Measurements from ENCODE around the gene SLC25A20.
"Not testable (repeated sequence)": the region's sequence is repeated elsewhere in the genome, so short reads cannot be mapped to it uniquely, and the experiment has no call there.

SLC25A20 gene

DNA sequence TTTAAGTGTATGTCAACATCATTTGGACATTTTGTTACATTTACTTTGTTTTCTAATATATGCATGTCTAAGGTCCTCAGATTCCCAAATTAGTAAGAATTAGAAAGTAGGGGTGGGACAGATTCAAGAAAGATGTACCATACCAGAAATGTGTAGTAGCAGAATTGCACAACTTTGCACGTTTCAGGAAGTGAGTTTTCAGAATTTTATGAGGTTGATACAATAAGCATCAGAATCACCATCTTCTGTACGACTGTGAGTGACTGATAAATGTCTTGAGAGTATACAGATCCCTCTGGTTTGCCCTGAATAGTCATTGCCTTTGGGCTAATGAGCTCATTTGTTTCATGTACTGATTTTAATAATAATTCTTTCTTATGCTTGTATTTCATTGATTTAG, 29.2 kb upstream of the SLC25A20 start:
- Histone ChIP-seq H3K9ac (ENCODE audit: low read length) (no peak overlapping the region), H3K36me3 (ENCODE audit: insufficient read depth, low read length) (peaks cover 24% of the 10 kb centered on the region), H3K9me3 (ENCODE audit: low read length) (no peaks in the 10 kb centered on the region), H3K27me3 (ENCODE audit: control insufficient read depth in 1 of 2, insufficient read depth in 2 of 2, low read length in 2 of 2) (no peaks in the 10 kb centered on the region), H3K27ac (ENCODE audit: low read depth, low read length) (no peak overlapping the region), H3K4me3 (ENCODE audit: low read depth in 1 of 2, low read length in 2 of 2) (no peak overlapping the region), H3K4me1 (ENCODE audit: insufficient read depth, low read length) (peaks cover 44% of the 10 kb centered on the region)

DNA sequence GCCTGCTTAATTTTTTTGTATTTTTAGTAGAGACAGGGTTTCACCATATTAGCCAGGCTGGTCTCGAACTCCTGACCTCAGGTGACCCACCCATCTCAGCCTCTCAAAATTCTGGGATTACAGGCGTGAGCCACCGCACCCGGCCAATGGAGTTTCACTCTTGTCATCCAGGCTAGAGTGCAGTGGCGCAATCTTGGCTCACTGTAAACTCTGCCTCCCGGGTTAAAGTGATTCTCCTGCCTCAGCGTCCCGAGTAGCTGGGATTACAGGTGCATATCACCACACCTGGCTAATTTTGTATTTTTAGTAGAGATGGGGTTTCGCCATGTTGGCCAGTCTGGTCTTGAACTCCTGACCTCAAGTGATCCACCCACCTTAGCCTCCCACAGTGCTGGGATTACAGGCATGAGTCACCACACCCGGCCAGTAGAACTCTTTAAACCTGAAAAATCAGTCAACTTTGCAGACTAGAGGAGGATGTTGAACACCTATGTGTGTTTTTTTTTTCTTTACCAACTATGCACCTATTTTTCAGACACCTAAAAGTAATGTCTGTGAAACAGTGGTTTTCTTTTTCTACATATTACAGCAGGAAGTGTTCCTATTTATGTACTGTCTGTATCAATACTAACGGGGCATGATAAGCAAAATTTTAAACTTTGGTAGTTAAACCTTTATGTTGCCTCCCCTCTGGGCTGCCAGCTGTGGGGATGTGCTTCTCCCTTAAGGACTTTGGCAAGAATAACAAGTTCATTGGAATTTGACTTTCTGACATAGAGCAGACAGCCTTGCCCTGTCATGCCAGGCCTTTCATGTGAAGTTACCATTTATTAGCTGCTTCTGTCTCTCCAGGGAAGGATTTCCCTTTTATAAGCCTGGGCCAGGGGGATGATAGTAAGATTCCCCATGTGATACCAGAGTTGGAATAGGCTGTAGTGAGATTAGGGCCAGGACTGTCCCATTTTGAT, 28.0 kb upstream of the SLC25A20 start:
- H3K36me3 ChIP-seq (ENCODE audit: insufficient read depth, low read length) = peaks cover 27% of the 10 kb centered on the region

DNA sequence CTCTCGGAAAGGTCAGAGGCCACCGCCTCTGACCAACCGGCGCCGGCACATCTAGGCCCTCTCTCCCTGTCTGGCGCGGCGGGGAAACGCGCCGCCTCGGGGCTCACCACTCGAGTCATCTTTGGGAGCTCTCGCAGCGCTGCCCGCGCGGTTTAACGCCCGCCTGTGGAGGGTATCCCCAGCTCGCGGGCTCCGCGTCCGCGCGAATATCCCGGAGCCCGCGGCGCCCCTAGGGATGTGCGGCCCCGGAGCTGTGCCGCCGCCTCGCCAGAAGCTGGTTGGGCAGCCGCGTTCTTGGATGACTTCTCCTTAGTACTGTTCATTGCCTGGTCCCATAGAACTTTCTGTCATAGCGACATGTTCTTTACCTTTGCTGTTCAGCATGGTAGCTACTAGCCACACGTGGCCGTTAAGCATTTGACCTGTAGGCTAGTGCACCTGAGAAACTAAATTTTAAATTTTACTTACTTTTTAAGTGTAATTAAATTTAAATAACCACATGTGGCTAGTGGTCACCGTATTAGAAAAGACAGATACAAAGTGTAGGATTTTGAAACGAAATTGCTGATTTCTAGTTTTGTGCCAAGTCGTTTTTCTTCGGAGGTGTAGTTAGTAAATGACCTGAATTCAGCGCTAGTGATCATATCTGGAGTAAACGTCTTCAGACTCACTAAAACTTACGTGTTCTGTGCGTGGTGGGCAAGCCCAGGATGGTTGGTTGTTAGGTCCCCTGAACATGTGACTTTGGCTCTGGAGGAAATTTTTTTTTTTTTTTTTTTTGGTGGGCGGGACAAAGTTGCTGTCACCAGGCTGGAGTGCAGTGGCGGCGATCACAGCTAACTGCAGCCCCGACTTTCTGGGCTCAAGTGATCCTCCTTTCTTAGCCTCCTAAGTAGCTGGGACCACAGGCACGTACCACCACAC, 20.8 kb upstream of the SLC25A20 start:
- Histone ChIP-seq H3K4me3 (ENCODE audit: low read depth in 1 of 2, low read length in 2 of 2) (peak overlapping the region; percentile 70 to 88), H3K36me3 (ENCODE audit: insufficient read depth, low read length) (peaks cover 6% of the 10 kb centered on the region), H3K4me1 (ENCODE audit: insufficient read depth, low read length) (peaks cover 11% of the 10 kb centered on the region), H3K9ac (ENCODE audit: low read length) (peak overlapping the region; percentile 73), H3K27me3 (ENCODE audit: control insufficient read depth in 1 of 2, insufficient read depth in 2 of 2, low read length in 2 of 2) (no peaks in the 10 kb centered on the region), H3K27ac (ENCODE audit: low read depth, low read length) (peak overlapping the region; percentile 98), H3K9me3 (ENCODE audit: low read length) (no peaks in the 10 kb centered on the region)

More for the DNA sequence above, 28.0 kb upstream of the SLC25A20 start:
- Histone ChIP-seq H3K4me3 (ENCODE audit: low read depth in 1 of 2, low read length in 2 of 2) (no peak overlapping the region), H3K4me1 (ENCODE audit: insufficient read depth, low read length) (peaks cover 39% of the 10 kb centered on the region), H3K27me3 (ENCODE audit: control insufficient read depth in 1 of 2, insufficient read depth in 2 of 2, low read length in 2 of 2) (no peaks in the 10 kb centered on the region), H3K27ac (ENCODE audit: low read depth, low read length) (peak overlapping the region; percentile 23), H3K9ac (ENCODE audit: low read length) (no peak overlapping the region), H3K9me3 (ENCODE audit: low read length) (no peaks in the 10 kb centered on the region)

DNA sequence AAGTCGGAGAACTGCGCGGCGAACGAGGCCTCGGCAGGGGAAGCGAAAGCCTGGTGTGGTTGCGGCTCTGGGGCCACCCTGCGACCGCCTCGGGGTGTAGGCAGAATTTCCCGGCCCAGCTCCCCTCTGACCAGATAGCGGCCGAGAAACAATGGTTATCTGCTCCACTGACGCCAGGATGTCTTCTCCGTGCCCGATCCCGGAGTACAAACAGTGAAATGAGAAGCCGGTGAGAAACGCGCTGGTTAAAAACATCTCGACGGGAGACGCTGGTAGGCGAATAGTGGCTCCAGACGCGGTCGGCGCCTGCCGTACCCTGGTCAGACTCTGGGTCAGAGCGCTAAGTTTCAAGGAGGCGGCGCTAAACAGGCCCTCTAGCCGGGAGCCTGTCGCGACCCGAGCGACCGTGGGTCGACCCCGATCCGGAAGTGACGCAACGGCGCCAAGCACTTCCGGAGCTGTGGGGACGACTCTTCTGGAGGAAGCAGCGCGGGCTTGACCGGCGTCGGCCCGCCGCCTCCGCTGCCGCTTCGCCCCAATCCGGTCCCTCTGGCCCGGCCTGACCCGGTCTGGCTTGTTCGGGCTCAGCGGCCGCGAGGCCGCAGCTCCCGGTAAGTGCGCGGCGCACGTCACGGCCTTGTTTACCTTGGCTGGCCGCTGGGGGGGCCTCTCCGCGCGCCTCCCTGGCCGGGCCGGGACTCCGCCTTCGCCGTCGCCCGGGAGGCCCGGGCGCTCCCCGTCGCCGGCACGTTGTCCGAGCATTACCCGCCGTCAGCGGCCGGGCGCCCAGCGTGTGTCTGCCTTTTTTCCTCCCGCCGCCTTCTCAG, 19.9 kb upstream of the SLC25A20 start, which contains the start of gene ARIH2:
Gene ARIH2 (plus strand): TSS at position 455 of the 827 bp plus-strand sequence. CDS start 8,717 bp downstream, outside the sequence.
- Histone ChIP-seq H3K4me3 (ENCODE audit: low read depth in 1 of 2, low read length in 2 of 2) (peak within 1 kb of the TSS; percentile 70 to 88), H3K27me3 (ENCODE audit: control insufficient read depth in 1 of 2, insufficient read depth in 2 of 2, low read length in 2 of 2) (no peaks in the 10 kb centered on the region), H3K4me1 (ENCODE audit: insufficient read depth, low read length) (peaks cover 11% of the 10 kb centered on the region), H3K9me3 (ENCODE audit: low read length) (no peaks in the 10 kb centered on the region), H3K9ac (ENCODE audit: low read length) (peak within 1 kb of the TSS; percentile 73), H3K27ac (ENCODE audit: low read depth, low read length) (peak within 1 kb of the TSS; percentile 98), H3K36me3 (ENCODE audit: insufficient read depth, low read length) (peaks cover 6% of the 10 kb centered on the region)

DNA sequence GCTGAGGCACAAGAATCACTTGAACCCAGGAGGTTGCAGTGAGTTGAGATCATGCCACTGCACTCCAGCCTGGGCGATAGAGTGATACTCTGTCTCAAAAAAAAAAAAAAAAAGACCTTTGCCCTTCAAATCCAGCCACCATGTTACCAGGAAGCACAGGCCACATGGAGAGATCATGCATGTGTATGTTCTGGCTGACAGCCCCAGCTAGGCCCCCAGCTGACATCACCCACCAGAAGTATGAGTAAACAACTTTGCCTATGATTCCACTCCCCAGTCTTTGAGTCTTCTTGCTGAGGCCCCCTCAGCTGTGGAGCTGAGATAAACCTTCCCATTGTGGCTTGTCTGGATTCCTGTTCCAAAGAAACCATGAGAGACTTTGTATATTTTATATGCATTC, 16.6 kb upstream of the SLC25A20 start:
- Histone ChIP-seq H3K4me1 (ENCODE audit: insufficient read depth, low read length) (peaks cover 9% of the 10 kb centered on the region), H3K4me3 (ENCODE audit: low read depth in 1 of 2, low read length in 2 of 2) (no peak overlapping the region), H3K27ac (ENCODE audit: low read depth, low read length) (no peak overlapping the region), H3K9ac (ENCODE audit: low read length) (no peak overlapping the region), H3K9me3 (ENCODE audit: low read length) (no peaks in the 10 kb centered on the region), H3K27me3 (ENCODE audit: control insufficient read depth in 1 of 2, insufficient read depth in 2 of 2, low read length in 2 of 2) (no peaks in the 10 kb centered on the region), H3K36me3 (ENCODE audit: insufficient read depth, low read length) (no peaks in the 10 kb centered on the region)

DNA sequence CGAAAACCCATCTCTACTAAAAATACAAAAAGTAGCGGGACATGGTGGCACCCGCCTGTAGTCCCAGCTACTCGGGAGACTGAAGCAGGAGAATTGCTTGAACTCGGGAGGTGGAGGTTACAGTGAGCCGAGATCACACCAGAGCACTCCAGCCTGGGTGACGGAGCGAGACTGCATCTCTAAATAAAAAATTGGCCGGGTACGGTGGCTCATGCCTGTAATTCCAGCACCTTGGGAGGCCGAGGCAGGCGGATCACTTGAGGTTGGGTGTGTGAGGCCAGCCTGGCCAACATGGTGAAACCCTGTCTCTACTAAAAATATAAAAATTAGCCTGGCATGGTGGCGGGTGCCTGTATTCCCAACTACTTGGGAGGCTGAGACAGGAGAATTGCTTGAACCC, 8.3 kb upstream of the SLC25A20 start:
- not testable (repeated sequence) for H3K36me3 ChIP-seq (ENCODE audit: insufficient read depth, low read length); H3K9ac ChIP-seq (ENCODE audit: low read length); H3K27me3 ChIP-seq (ENCODE audit: control insufficient read depth in 1 of 2, insufficient read depth in 2 of 2, low read length in 2 of 2); H3K4me3 ChIP-seq (ENCODE audit: low read depth in 1 of 2, low read length in 2 of 2); H3K9me3 ChIP-seq (ENCODE audit: low read length); H3K4me1 ChIP-seq (ENCODE audit: insufficient read depth, low read length); H3K27ac ChIP-seq (ENCODE audit: low read depth, low read length)

DNA sequence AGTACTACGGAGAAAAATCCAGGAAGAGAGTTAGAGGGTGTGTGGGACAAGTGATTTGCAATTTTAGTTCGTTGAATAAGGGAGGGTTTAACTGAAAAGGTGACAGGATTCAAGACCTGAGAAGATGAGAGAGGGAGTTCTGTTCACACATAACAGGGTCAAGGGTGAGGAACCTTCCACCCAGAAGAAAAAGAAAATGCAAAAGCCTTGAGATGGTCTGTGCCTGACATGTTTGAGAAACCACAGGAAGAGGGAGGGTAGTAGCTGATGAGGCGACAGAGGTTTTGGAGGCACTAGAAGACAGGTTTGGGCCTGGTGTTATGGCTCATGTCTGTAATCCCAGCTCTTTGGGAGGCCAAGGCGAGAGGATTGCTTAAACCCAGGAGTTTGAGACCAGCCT, 591 bp upstream of the SLC25A20 start:
- peak overlapping the region; percentile 76 for H3K27ac ChIP-seq (ENCODE audit: low read depth, low read length)
- H3K4me3 ChIP-seq (ENCODE audit: low read depth in 1 of 2, low read length in 2 of 2) = peak overlapping the region; percentile 75 to 85
- H3K36me3 ChIP-seq (ENCODE audit: insufficient read depth, low read length) = no peaks in the 10 kb centered on the region
- H3K4me1 ChIP-seq (ENCODE audit: insufficient read depth, low read length) = peaks cover 13% of the 10 kb centered on the region
- no peak overlapping the region for H3K9ac ChIP-seq (ENCODE audit: low read length)
- no peaks in the 10 kb centered on the region for H3K27me3 ChIP-seq (ENCODE audit: control insufficient read depth in 1 of 2, insufficient read depth in 2 of 2, low read length in 2 of 2)
- no peaks in the 10 kb centered on the region for H3K9me3 ChIP-seq (ENCODE audit: low read length)

DNA sequence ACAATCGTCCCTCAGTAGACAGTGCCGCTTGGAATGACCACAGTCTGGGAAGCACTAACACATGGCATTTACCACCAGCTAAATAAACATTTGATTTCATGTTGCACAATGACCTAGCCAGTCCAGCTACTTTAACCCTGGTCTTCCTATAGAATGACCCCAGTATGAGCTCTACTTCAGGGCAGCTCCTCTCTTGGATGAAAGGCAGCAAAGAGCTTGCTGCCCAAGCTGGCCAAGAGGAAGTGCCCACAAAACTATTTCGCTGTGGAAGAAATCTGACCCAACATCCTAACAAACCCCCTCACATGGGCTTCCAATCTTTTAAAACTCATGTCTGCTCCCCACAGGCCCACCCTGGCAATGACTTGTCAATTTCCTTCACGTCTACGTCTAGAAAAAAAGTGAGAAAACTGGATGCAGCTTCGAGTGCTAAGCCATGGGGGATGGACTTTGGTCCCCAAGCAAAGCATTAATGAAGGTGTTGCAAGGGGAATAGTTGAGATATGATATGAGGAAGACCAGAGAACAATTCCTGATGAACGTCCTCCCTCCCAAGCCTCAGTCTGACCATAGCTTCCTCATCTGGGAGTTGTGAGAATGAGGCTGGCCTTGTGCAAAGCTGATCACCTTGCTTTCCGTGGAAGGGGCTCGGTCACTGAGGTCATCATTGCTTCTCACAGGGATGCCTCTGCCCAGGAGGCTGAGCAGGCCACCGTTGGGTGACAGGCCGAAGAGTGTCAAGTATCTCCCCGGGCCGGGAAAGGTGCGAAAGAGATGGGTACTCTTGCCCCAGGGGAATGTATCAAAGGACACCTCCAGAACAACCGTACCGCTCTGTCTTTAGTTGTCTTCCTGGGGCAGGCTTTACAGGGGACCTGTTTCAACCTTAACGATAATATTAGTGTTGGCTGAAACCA, 964 bp downstream of the SLC25A20 start:
- H3K4me3 ChIP-seq (ENCODE audit: low read depth in 1 of 2, low read length in 2 of 2) = peak overlapping the region; percentile 75 to 85
- H3K9ac ChIP-seq (ENCODE audit: low read length) = peak overlapping the region; percentile 31
- peaks cover 13% of the 10 kb centered on the region for H3K4me1 ChIP-seq (ENCODE audit: insufficient read depth, low read length)
- no peaks in the 10 kb centered on the region for H3K27me3 ChIP-seq (ENCODE audit: control insufficient read depth in 1 of 2, insufficient read depth in 2 of 2, low read length in 2 of 2)
- no peaks in the 10 kb centered on the region for H3K9me3 ChIP-seq (ENCODE audit: low read length)
- peak overlapping the region; percentile 76 for H3K27ac ChIP-seq (ENCODE audit: low read depth, low read length)
- H3K36me3 ChIP-seq (ENCODE audit: insufficient read depth, low read length) = no peaks in the 10 kb centered on the region

DNA sequence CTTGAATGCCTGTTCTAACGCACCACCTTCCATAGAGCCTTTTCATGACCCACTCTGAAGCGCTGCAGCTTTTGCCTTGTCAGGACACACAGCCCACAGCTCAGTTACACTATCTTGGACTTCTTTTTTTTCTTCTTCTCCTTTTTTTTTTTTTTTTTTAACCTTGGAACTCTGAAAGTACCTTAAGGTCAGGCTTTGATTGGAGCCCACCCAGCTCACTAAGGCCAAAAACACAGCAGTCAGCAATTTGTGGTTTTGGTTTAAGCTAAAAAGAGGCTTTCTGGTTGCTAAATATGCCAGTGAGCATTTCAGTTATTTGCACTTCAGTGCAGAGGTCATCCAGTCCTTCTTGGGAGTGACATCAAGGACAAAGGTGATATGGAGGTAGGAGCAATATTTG, 1.7 kb downstream of the SLC25A20 start:
- no peaks in the 10 kb centered on the region for H3K9me3 ChIP-seq (ENCODE audit: low read length)
- no peak overlapping the region for H3K9ac ChIP-seq (ENCODE audit: low read length)
- H3K27me3 ChIP-seq (ENCODE audit: control insufficient read depth in 1 of 2, insufficient read depth in 2 of 2, low read length in 2 of 2) = no peaks in the 10 kb centered on the region
- peaks cover 13% of the 10 kb centered on the region for H3K4me1 ChIP-seq (ENCODE audit: insufficient read depth, low read length)
- peaks cover under 1% of the 10 kb centered on the region for H3K36me3 ChIP-seq (ENCODE audit: insufficient read depth, low read length)
- no peak overlapping the region for H3K4me3 ChIP-seq (ENCODE audit: low read depth in 1 of 2, low read length in 2 of 2)
- no peak overlapping the region for H3K27ac ChIP-seq (ENCODE audit: low read depth, low read length)

DNA sequence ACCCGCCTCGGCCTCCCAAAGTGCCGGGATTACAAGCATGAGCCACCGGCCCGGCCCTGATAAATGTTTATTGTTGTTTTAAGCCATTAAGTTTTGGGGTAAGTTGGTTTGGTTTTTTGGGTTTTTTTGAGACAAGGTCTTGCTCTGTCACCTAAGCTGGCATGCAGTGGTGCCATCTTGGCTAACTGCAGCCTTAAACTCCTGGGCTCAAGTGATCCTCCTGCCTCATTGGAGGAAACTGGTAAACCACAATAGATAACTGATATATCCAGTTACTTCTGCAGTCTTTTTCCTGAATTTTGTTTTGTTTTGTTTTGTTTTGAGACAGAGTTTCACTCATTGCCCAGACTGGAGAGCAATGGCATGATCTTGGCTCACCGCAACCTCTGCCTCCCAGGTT, 4.2 kb downstream of the SLC25A20 start:
- Histone ChIP-seq H3K36me3 (ENCODE audit: insufficient read depth, low read length) (peaks cover 11% of the 10 kb centered on the region), H3K4me1 (ENCODE audit: insufficient read depth, low read length) (peaks cover 13% of the 10 kb centered on the region), H3K27ac (ENCODE audit: low read depth, low read length) (no peak overlapping the region), H3K9ac (ENCODE audit: low read length) (no peak overlapping the region), H3K4me3 (ENCODE audit: low read depth in 1 of 2, low read length in 2 of 2) (no peak overlapping the region), H3K27me3 (ENCODE audit: control insufficient read depth in 1 of 2, insufficient read depth in 2 of 2, low read length in 2 of 2) (no peaks in the 10 kb centered on the region), H3K9me3 (ENCODE audit: low read length) (no peaks in the 10 kb centered on the region)

Data from muscle layer of colon (tissue), 2 donors.